BLaER1 (cell line): Measurements from ENCODE around the gene ING5.

Experiments
- H3K27ac ChIP-seq: shearing (Covaris generic); formaldehyde crosslinking; 2 replicates; pipeline ENCODE4 v1.8.1; 2022
- H3K27me3 ChIP-seq: shearing (Covaris generic); formaldehyde crosslinking; 2 replicates; pipeline ENCODE4 v1.8.1; 2022
- H3K36me3 ChIP-seq: shearing (Covaris generic); formaldehyde crosslinking; 2 replicates; pipeline ENCODE4 v1.8.1; 2022
- H3K4me1 ChIP-seq: shearing (Covaris generic); formaldehyde crosslinking; 2 replicates; pipeline ENCODE4 v1.8.1; 2022
- H3K4me2 ChIP-seq: shearing (Covaris generic); formaldehyde crosslinking; 2 replicates; pipeline ENCODE4 v1.8.1; 2022
- H3K4me3 ChIP-seq: shearing (Covaris generic); formaldehyde crosslinking; 2 replicates; pipeline ENCODE4 v1.8.1; 2022
- H3K9ac ChIP-seq: shearing (Covaris generic); formaldehyde crosslinking; 2 replicates; pipeline ENCODE4 v1.8.1; 2022
- H3K9me3 ChIP-seq: shearing (Covaris generic); formaldehyde crosslinking; 2 replicates; pipeline ENCODE4 v1.8.1; 2022
- H4K20me1 ChIP-seq: shearing (Covaris generic); formaldehyde crosslinking; 2 replicates; pipeline ENCODE4 v1.8.1; 2022
- Cebpa-rat ChIP-seq: shearing (Covaris generic); IDR thresholded peaks from 2 replicates; pipeline ENCODE4 v1.8.1; 2022

Gene ING5

GRCh38 chr2:241771286-241772062 is 69.6 kb downstream of the ING5 start:
- no peaks in the 10 kb centered on the region for H4K20me1 ChIP-seq
- 0 out of 2 replicates have a peak overlapping the region, but pooled peaks have one; percentile 22 for H3K4me3 ChIP-seq
- H3K4me2 ChIP-seq = peak overlapping the region; percentile 92
- H3K9me3 ChIP-seq = no peaks in the 10 kb centered on the region
- no peaks in the 10 kb centered on the region for H3K27me3 ChIP-seq
- H3K4me1 ChIP-seq = peaks cover 67% of the 10 kb centered on the region
- TF ChIP-seq Cebpa-rat = peak; percentile 85
- peak overlapping the region; percentile 58 for H3K9ac ChIP-seq
- peaks cover 4% of the 10 kb centered on the region; the same call in 1 of the 2 replicates for H3K36me3 ChIP-seq
- peak overlapping the region; percentile 82 for H3K27ac ChIP-seq

- H3K4me1 ChIP-seq = peaks cover 73% of the 10 kb centered on the region
- H3K27me3 ChIP-seq = no peaks in the 10 kb centered on the region
- no peak for TF ChIP-seq Cebpa-rat
- peaks cover 4% of the 10 kb centered on the region; the same call in 1 of the 2 replicates for H3K36me3 ChIP-seq
- 0 out of 2 replicates have a peak overlapping the region, but pooled peaks have one; percentile 22 for H3K4me3 ChIP-seq
- peak overlapping the region; percentile 82 for H3K27ac ChIP-seq
- H3K9me3 ChIP-seq = no peaks in the 10 kb centered on the region
- no peaks in the 10 kb centered on the region for H4K20me1 ChIP-seq
- peak overlapping the region; percentile 92 for H3K4me2 ChIP-seq
- H3K9ac ChIP-seq = peak overlapping the region; percentile 58
Observed at GRCh38 chr2:241772063-241772499, 70.2 kb downstream of the ING5 start.

GRCh38 chr2:241773511-241774418 is 71.9 kb downstream of the ING5 start:
- H4K20me1 ChIP-seq = no peaks in the 10 kb centered on the region
- H3K36me3 ChIP-seq = no peaks in the 10 kb centered on the region; the same call in 1 of the 2 replicates
- H3K4me2 ChIP-seq = peak overlapping the region; percentile 92
- H3K9me3 ChIP-seq = no peaks in the 10 kb centered on the region
- peak overlapping the region; percentile 47 for H3K9ac ChIP-seq
- H3K27ac ChIP-seq = peak overlapping the region; percentile 89
- no peak overlapping the region; the same call in 1 of the 2 replicates for H3K4me3 ChIP-seq
- H3K27me3 ChIP-seq = no peaks in the 10 kb centered on the region
- H3K4me1 ChIP-seq = peaks cover 87% of the 10 kb centered on the region
- TF ChIP-seq Cebpa-rat = no peak

GRCh38 chr2:241774419-241775222 is 72.8 kb downstream of the ING5 start:
- no peaks in the 10 kb centered on the region for H4K20me1 ChIP-seq
- peak overlapping the region; percentile 89 for H3K27ac ChIP-seq
- no peaks in the 10 kb centered on the region for H3K36me3 ChIP-seq
- H3K9me3 ChIP-seq = 0 out of 2 replicates have a peak, but pooled peaks cover 3% of the 10 kb centered on the region
- H3K4me2 ChIP-seq = peak overlapping the region; percentile 92
- no peak for TF ChIP-seq Cebpa-rat
- H3K9ac ChIP-seq = peak overlapping the region; percentile 47
- H3K4me1 ChIP-seq = peaks cover 84% of the 10 kb centered on the region
- no peaks in the 10 kb centered on the region for H3K27me3 ChIP-seq
- no peak overlapping the region; the same call in 1 of the 2 replicates for H3K4me3 ChIP-seq

- peak overlapping the region; percentile 92 for H3K4me2 ChIP-seq
- no peaks in the 10 kb centered on the region for H3K27me3 ChIP-seq
- no peaks in the 10 kb centered on the region for H3K36me3 ChIP-seq
- TF ChIP-seq Cebpa-rat = no peak
- peaks cover 75% of the 10 kb centered on the region for H3K4me1 ChIP-seq
- no peaks in the 10 kb centered on the region for H4K20me1 ChIP-seq
- H3K9ac ChIP-seq = no peak overlapping the region
- peaks cover 11% of the 10 kb centered on the region for H3K9me3 ChIP-seq
- peak overlapping the region; percentile 89 for H3K27ac ChIP-seq
- no peak overlapping the region for H3K4me3 ChIP-seq
Observed at GRCh38 chr2:241775223-241776177, 73.7 kb downstream of the ING5 start.

- H3K9ac ChIP-seq = peak within 1 kb of the TSS; percentile 39; the same call in 1 of the 2 replicates
- peaks cover 65% of the 10 kb centered on the region for H3K4me1 ChIP-seq
- H3K9me3 ChIP-seq = peaks cover 21% of the 10 kb centered on the region
- no peaks in the 10 kb centered on the region for H3K36me3 ChIP-seq
- H3K27me3 ChIP-seq = no peaks in the 10 kb centered on the region
- no peak for TF ChIP-seq Cebpa-rat
- H3K4me3 ChIP-seq = no peak within 1 kb of the TSS
- H3K4me2 ChIP-seq = peak within 1 kb of the TSS; percentile 92
- no peaks in the 10 kb centered on the region for H4K20me1 ChIP-seq
- peak within 1 kb of the TSS; percentile 89 for H3K27ac ChIP-seq
Observed at GRCh38 chr2:241776336-241777169, 74.7 kb downstream of the ING5 start, which contains the start of gene GAL3ST2. GAL3ST2 (plus strand) TSS chr2:241776822; CDS start chr2:241776956, 134 bp downstream.

- TF ChIP-seq Cebpa-rat = no peak
- H3K9me3 ChIP-seq = peaks cover 28% of the 10 kb centered on the region
- no peaks in the 10 kb centered on the region for H3K27me3 ChIP-seq
- peak overlapping the region; percentile 39; the same call in 1 of the 2 replicates for H3K9ac ChIP-seq
- H3K27ac ChIP-seq = peak overlapping the region; percentile 52
- H4K20me1 ChIP-seq = no peaks in the 10 kb centered on the region
- H3K4me1 ChIP-seq = peaks cover 58% of the 10 kb centered on the region
- H3K36me3 ChIP-seq = no peaks in the 10 kb centered on the region
- H3K4me2 ChIP-seq = peak overlapping the region; percentile 34
- no peak overlapping the region for H3K4me3 ChIP-seq
Observed at GRCh38 chr2:241777170-241777685, 75.4 kb downstream of the ING5 start.
